Measurements from ENCODE around the gene MEX3C.

The MEX3C gene

DNA sequence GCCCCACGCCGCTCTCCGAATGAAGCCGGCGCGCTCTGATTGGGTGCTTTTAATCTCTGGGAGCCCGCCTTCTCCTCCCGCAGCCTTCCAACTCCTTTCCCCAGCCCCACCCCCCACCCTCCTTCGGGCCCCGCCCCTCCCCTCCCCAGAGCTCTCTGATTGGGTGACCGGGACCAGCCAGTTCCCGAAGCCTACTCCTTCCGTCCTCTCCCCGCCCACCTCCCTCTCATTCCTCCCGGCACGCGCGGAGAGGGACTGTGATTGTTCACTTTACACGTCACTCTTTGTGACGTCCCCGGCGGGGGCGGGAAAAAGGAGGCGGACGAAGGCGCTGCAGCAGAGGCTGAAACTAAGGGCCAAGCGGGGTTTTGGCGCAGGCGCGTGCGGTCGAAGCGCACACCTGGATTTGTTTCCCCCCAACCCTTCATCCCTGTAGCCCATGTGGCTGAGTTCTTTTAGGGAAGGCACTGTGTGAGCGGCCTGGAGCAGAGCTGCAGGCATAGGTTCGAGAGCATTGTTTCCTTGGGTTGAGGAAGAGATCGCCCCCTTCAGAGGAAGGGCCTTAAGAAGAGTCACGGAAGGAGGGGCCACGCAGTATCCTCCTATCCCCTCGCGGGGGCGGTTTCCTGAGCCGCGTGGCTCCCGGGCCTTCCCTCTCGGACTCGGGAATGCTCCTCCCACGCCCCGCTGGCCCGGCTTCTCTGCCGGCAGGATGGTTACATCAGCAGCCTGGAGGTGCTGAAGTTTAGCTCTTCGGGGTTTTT lies at the start of gene MEX3C:
MEX3C (minus strand) TSS at position 21 of the 764 bp plus-strand sequence. CDS start 361 bp downstream, outside the sequence.
- peak; percentile 99 for DNase-seq

GRCh38 chr18:51241226-51241625 lies 43.7 kb upstream of the MEX3C start:
- DNase-seq: no peak

DNA sequence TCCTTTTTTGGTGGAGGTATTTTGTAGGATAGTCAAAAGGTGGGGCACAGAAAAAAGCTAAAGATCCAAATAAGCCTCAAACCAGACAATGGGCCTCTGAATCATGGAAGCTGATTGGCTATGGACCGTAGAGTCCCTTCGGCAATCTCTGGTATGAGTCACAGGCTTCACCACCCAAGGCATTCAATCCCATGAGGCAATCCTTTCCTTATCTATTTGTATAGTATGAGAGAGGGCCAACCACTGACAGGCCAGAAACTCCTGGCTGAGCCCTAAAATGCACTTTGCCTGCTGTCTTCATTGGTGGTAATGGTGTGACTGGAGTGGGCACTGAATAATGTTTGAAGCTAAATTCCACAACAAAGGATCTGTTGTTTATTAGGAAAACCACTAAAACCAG lies 38.7 kb upstream of the MEX3C start:
- no peak for DNase-seq

- no peak for DNase-seq
Measured at GRCh38 chr18:51235009-51235789, 37.7 kb upstream of the MEX3C start.

DNA sequence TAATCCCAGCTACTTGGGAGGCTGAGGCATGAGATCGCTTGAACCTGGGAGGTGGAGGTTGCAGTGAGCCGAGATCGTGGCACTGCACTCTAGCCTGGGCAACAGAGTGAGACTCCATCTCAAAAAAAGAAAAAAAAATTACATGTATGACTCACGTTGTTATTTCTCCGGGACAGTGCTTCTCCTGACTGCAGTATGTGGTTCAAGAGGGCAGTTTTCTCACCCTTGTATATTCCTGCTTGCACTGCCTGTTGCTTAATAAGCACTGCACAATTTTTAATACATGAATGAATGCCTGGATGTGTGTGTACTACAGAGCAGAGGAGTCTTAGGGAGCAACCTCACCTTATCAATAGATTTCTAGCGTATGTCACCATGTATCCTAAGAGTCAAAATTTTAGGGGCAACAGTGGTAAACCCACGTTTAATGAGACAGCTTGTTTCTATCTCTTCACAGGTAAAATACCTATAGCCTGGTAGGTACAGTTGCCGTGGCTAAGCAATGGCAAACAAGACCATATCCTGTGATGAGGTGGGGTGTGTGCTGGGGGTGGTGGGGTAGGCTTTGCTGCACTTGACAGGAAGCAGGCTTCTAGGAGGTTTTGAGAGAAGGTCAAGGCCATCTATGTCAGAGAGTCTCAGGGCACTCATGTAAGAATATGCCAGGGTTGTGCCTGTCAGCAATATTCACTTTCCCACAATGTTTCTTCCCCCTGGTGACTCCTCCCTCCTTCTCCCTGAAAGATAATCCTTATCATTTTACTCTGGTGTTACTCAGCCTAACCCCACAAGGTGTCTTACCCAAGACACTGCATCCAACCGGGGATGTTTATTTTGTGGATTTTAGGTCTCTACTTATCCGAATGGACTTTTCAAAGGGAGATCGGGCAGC lies 36.9 kb upstream of the MEX3C start:
- DNase-seq: no peak

- no peak for DNase-seq
Measured at GRCh38 chr18:51229328-51229727, 31.8 kb upstream of the MEX3C start.

DNA sequence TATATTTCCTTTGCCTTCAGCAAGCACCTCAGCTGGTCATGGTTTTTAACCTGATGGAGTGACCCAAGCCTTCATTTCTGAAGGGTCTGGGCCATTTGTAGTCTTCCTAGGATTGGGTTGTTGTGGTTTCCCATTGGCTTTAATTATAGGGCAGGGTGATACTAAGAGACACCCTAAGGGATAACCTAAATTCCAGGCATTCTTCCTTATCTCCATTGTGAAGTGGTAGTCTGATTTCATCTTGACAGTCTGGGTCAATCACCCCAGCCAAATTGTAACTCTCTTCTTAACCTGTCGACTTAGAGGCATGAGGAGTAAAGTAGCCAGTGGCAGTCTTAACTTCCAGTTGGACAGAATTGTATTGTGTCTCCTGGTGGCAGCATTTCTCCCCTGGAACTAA lies 30.2 kb upstream of the MEX3C start:
- no peak for DNase-seq

GRCh38 chr18:51226587-51227350 lies 29.3 kb upstream of the MEX3C start:
- DNase-seq: no peak

- DNase-seq: no peak
Measured at GRCh38 chr18:51226068-51226467, 28.6 kb upstream of the MEX3C start.

GRCh38 chr18:51212606-51213005 lies 15.1 kb upstream of the MEX3C start:
- no peak for DNase-seq

GRCh38 chr18:51211552-51211951 lies 14.1 kb upstream of the MEX3C start:
- no peak for DNase-seq

DNA sequence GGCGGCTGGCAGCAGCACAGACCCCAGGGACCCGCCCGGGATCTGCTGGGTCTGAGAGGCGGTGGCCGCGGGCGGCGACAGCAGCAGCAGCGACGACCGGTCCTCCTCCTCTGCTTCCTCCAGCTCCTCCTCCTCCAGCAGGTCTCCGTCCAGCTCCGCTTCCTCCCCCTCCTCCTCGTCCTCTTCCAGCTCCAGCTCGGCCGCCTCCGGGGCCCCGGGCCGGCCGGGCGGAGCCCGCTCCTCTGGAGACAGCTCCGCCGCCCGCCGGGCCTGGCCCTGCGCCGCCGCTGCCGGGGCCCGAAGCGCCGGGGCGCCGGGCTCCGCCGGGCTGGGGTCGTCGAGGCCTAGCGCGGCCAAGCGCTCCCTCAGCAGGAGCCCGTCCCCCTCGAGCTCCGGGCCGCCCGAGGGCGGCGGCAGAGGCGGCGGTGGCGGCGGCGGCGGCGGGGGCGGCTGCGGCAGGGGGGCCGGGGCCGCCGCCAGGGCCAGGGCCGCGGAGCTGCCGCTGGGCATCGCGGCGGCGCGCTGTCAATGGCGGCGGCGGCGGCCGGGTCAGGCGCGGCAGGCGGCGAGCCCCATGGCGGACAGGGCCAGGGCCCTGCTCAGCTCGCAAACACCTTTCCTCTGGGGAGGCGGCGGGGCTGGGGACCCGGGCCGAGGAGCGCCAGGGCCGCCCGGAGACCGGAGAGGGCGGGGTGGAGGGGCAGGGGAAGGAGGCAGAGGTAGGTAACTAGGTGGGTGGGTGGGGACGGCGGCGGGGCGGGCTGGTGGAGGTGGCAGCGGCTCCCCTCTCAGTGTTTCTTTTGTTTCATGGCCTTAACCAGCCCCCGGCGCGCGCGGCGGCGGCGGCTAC lies 445 bp downstream of the MEX3C start:
- peak; percentile 11 for DNase-seq

- no peak for DNase-seq
Measured at GRCh38 chr18:51196118-51196810, 1.2 kb downstream of the MEX3C start.

- peak; percentile 82 for DNase-seq
Measured at GRCh38 chr18:51195451-51196117, 1.9 kb downstream of the MEX3C start.

- no peak for DNase-seq
Measured at GRCh38 chr18:51195086-51195450, 2.4 kb downstream of the MEX3C start.

DNA sequence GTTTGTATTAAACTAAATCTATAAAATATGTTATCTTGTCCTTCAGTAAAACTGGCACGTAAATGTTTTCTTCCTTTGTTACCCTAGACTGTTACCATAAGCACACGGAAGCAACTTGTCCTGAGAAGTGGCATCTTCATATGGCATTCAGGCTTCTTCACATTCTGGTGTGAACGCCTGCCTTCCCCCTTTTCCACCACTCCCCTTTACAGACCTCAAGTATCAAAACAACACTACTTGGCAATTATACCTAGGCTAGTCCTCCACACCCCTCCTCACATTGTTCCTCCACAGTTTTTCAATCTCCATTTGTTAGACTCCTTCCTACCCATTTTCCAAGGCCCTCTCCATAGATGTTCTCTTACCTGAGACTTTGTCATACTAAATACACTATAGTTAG lies 2.9 kb downstream of the MEX3C start:
- peak; percentile 6 for DNase-seq

- DNase-seq: no peak
Measured at GRCh38 chr18:51193621-51194287, 3.7 kb downstream of the MEX3C start.

DNA sequence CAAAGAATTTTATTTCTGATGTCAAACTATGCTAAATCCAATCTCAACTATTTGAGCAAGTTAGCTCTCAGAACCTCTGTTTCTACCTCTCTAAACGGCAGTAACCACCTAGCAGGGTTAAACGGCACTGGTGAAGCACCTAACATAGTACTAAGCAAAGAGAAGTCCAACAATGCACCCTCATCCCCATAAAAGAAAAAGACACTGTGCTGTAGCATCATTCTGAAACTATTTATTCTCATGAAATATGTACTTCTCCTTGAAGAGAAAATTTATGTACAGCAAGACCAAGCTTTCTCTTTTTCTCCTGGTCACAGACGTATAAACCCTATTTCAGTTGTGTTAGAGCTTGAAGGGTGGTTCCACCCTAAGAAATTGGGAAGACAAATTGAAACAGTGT lies 4.8 kb downstream of the MEX3C start:
- DNase-seq: no peak

- no peak for DNase-seq
Measured at GRCh38 chr18:51192026-51192425, 5.5 kb downstream of the MEX3C start.

Data from NCI-H1105 treated with DMSO at 0.1 percent for 48 hours (cell line).